Activated CD8-positive, alpha-beta memory T cell treated with anti-CD3 and anti-CD28 coated beads, Interleukin-2, amount 50 U/mL, for 24 hours (primary cell): ENCODE data around the gene HDX.
"Not testable (repeated sequence)": the region's sequence is repeated elsewhere in the genome, so short reads cannot be mapped to it uniquely, and the experiment has no call there.

Source experiments
- DNase-seq: peaks from one replicate; pipeline ENCODE4 v3.0.0-alpha.2; 2020; ENCODE audit errors: extremely low read depth

HDX gene

GRCh38 chrX:84339507-84340364, 162.5 kb downstream of the HDX start:
- no peak for DNase-seq

GRCh38 chrX:84336646-84337045, 165.6 kb downstream of the HDX start:
- no peak for DNase-seq

GRCh38 chrX:84335121-84335520, 167.1 kb downstream of the HDX start:
- no peak for DNase-seq

- no peak for DNase-seq
These were observed 180.0 kb downstream of the HDX start for GRCh38 chrX:84322083-84322827.

GRCh38 chrX:84320614-84321013, 181.6 kb downstream of the HDX start:
- DNase-seq = no peak

GRCh38 chrX:84320023-84320422, 182.2 kb downstream of the HDX start:
- DNase-seq = no peak

GRCh38 chrX:84318661-84319060, 183.6 kb downstream of the HDX start:
- DNase-seq = no peak

GRCh38 chrX:84315946-84316345, 186.3 kb downstream of the HDX start:
- DNase-seq = not testable (repeated sequence)
